GM11168 (cell line): ENCODE data around the gene LILRA2.
"Not testable (repeated sequence)": the region's sequence is repeated elsewhere in the genome, so short reads cannot be mapped to it uniquely, and the experiment has no call there.

Experiments used
- in situ Hi-C: fragments of 300-500 bp; cut with MboI; formaldehyde crosslinking; loops from one replicate; pipeline ENCODE4 v1.12.0; 2022; ENCODE audit warnings: low sequenced_read_pairs; ENCODE audit not compliant: unreplicated experiment

The LILRA2 gene

GRCh38 chr19:54570316-54570715, 3.3 kb upstream of the LILRA2 start:
- in situ Hi-C loops, result no loop called here

GRCh38 chr19:54571715-54572615, 1.6 kb upstream of the LILRA2 start:
- in situ Hi-C loops, result not testable (repeated sequence)

- in situ Hi-C loops, result no loop called here
Measured at GRCh38 chr19:54572696-54573311, 786 bp upstream of the LILRA2 start.

GRCh38 chr19:54574051-54574450, 461 bp downstream of the LILRA2 start:
- in situ Hi-C loops, result no loop called here

GRCh38 chr19:54574527-54575056, 1.0 kb downstream of the LILRA2 start:
- in situ Hi-C loops, result no loop called here

GRCh38 chr19:54575205-54575604, 1.6 kb downstream of the LILRA2 start:
- in situ Hi-C loops, result not testable (repeated sequence)

- in situ Hi-C loops, result no loop called here
Measured at GRCh38 chr19:54576411-54576976, 2.9 kb downstream of the LILRA2 start.

GRCh38 chr19:54577334-54577733, 3.7 kb downstream of the LILRA2 start:
- in situ Hi-C loops, result no loop called here

GRCh38 chr19:54578268-54578667, 4.7 kb downstream of the LILRA2 start:
- in situ Hi-C loops, result not testable (repeated sequence)

- in situ Hi-C loops, result no loop called here
Measured at GRCh38 chr19:54586397-54586796, 12.8 kb downstream of the LILRA2 start.

- in situ Hi-C loops, result no loop called here
Measured at GRCh38 chr19:54587026-54587425, 13.4 kb downstream of the LILRA2 start.

- in situ Hi-C loops, result not testable (repeated sequence)
Measured at GRCh38 chr19:54593445-54593844, 19.9 kb downstream of the LILRA2 start, which contains the start of gene LILRA1. Gene LILRA1 (plus strand): TSS chr19:54593632. CDS start chr19:54594245, 613 bp downstream.

- in situ Hi-C loops, result not testable (repeated sequence)
Measured at GRCh38 chr19:54593931-54594626, 20.5 kb downstream of the LILRA2 start.

- in situ Hi-C loops, result no loop called here
Measured at GRCh38 chr19:54594737-54595136, 21.1 kb downstream of the LILRA2 start.

- in situ Hi-C loops, result not testable (repeated sequence)
Measured at GRCh38 chr19:54595680-54596436, 22.3 kb downstream of the LILRA2 start.

- in situ Hi-C loops, result no loop called here
Measured at GRCh38 chr19:54600212-54600611, 26.6 kb downstream of the LILRA2 start.

- in situ Hi-C loops, result no loop called here
Measured at GRCh38 chr19:54606230-54606629, 32.6 kb downstream of the LILRA2 start.

- in situ Hi-C loops, result no loop called here
Measured at GRCh38 chr19:54606891-54607784, 33.5 kb downstream of the LILRA2 start.

GRCh38 chr19:54607785-54608150, 34.2 kb downstream of the LILRA2 start:
- in situ Hi-C loops, result no loop called here
